RWPE1 (cell line): ENCODE measurements around the gene MYO5A.
"Not testable (repeated sequence)": the region's sequence is repeated elsewhere in the genome, so short reads cannot be mapped to it uniquely, and the experiment has no call there.

Experiments used
- CTCF ChIA-PET: fragments of 350-600 bp; sonication (Branson Sonifier 250); formaldehyde crosslinking; extraction: SDS; loops from one replicate; lab custom pipeline; 2021; lab: Yijun Ruan, JAX
- POLR2A ChIA-PET: fragments of 400-600 bp; formaldehyde crosslinking; extraction: SDS; loops from one replicate; lab custom pipeline; 2020; ENCODE audit warnings: antibody characterized with exemption; ENCODE audit not compliant: low non-redundant PET; lab: Yijun Ruan, JAX
- DNase-seq: peaks from one replicate; pipeline ENCODE4 v3.0.0; 2012; ENCODE audit warnings: low spot score
- H3K27ac ChIP-seq: fragments of 450-650 bp; 2 replicates; pipeline ENCODE4 v1.5.1; 2017
- TF ChIP-seq, protein P1 (sequence below): fragments of 450-650 bp; conservative IDR thresholded peaks from 2 replicates; pipeline ENCODE4 v1.5.1; 2017; ENCODE audit warnings: low read depth, mild to moderate bottlenecking

Gene MYO5A

DNA sequence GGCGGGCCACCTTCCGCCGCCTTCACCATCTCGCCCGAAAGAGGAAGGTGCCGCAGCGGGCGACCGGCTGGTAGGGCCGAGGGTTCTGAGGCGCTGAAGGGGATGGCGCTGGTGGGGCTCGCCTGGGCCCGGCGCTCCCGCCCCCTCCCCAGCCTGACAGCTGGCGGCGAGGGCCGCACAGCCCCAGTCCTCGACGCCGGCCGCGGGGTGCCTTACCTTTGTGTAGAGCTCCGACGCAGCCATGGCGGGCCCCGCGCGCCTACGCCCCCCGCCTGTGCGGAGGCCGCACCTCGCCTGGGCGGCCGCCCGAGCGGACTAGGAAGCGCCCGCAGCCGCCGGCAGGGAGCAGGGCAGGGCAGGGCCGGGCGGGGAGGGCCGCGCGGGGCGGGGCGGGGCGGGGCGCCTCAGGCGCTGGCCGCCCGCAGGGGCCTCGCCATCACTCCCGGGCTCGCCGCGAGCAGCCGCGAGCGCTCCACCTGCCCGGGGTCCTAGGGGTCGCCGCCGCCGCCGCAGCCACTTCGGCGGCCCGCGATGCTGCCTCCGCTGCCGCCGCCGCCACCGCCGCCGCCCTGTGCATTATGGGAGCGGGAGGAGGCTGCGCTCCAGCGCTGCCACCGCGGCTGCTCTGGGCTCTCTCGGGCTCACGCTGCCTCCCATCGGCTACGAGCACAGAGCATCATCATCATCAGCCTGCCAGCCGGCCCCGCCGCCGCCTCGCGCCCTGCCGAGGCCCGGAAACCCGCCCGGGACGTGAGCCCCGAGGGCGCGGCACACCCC is at the start of gene MYO5A:
Gene MYO5A, minus strand, starts transcription at position 317 of the 777 bp plus-strand sequence. Its CDS starts 74 bp downstream, at position 243.
- DNase-seq: peak; percentile 76
- ChIA-PET POLR2A (no interaction called here), CTCF (interaction anchor here (0.5 to 1.0 kb wide), 5 partner anchors 36 to 197 kb away, joined by 3 to 5 read pairs (median 3); no protein-coding TSS in a partner anchor)
- peak within 1 kb of the TSS; percentile 73 for H3K27ac ChIP-seq
- TF ChIP-seq, protein P1, sequence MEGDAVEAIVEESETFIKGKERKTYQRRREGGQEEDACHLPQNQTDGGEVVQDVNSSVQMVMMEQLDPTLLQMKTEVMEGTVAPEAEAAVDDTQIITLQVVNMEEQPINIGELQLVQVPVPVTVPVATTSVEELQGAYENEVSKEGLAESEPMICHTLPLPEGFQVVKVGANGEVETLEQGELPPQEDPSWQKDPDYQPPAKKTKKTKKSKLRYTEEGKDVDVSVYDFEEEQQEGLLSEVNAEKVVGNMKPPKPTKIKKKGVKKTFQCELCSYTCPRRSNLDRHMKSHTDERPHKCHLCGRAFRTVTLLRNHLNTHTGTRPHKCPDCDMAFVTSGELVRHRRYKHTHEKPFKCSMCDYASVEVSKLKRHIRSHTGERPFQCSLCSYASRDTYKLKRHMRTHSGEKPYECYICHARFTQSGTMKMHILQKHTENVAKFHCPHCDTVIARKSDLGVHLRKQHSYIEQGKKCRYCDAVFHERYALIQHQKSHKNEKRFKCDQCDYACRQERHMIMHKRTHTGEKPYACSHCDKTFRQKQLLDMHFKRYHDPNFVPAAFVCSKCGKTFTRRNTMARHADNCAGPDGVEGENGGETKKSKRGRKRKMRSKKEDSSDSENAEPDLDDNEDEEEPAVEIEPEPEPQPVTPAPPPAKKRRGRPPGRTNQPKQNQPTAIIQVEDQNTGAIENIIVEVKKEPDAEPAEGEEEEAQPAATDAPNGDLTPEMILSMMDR: peak; percentile 57

DNA sequence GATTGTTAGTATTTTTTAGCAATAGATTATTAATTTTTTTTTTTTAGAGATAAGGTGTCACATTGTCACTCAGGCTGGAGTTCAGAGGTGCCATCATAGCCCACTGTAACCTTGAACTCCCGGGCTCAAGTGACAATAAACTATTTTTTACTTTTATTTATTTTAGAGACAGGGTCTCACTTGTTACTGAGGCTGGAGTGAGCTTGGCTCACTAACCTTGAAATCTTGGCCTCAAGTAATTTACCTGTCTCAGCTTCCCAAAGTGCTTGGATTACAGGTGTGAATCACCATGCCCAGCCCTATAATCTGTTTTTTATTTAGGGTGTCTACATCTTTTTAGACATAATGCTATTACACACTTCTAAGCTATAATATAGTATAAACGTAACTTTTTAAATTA is 48.0 kb upstream of the MYO5A start:
- no peak overlapping the region for H3K27ac ChIP-seq
- no peak for DNase-seq
- ChIA-PET POLR2A (no interaction called here), CTCF (interaction anchor here (0.8 kb wide), 1 partner anchor 245 kb away, joined by 3 read pairs; no protein-coding TSS in a partner anchor)
- TF ChIP-seq, protein P1: no peak

DNA sequence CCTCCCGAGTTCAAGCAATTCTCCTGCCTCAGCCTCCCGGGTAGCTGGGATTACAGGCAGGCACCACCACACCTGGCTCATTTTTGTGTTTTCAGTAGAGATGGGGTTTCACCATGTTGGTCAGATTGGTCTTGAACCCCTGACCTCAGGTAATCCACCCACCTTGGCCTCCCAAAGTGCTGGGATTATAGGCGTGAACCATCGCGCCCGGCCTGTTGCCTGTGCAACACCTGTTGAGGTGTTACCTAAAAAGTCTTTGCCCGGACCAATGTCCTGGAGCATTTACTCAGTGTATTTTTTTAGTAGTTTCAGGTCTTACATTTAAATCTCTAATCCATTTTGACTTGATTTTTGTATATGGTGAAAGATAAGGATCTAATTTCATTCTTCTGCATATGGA is 46.9 kb upstream of the MYO5A start:
- DNase-seq, POLR2A ChIA-PET, H3K27ac ChIP-seq: not testable (repeated sequence)
- CTCF ChIA-PET: interaction anchor here (0.8 kb wide), 1 partner anchor 244 kb away, joined by 3 read pairs; no protein-coding TSS in a partner anchor

GRCh38 chr15:52575072-52575471 is 46.4 kb upstream of the MYO5A start:
- ChIA-PET CTCF (no interaction called here), POLR2A (no interaction called here)

GRCh38 chr15:52574623-52575022 is 45.9 kb upstream of the MYO5A start:
- DNase-seq, CTCF ChIA-PET, H3K27ac ChIP-seq, POLR2A ChIA-PET: not testable (repeated sequence)

More at GRCh38 chr15:52575072-52575471, 46.4 kb upstream of the MYO5A start:
- DNase-seq: no peak
- TF ChIP-seq, protein P1: no peak
- H3K27ac ChIP-seq: no peak overlapping the region

GRCh38 chr15:52568601-52569585 is 40.2 kb upstream of the MYO5A start, which contains the start of gene ARPP19:
Gene ARPP19, minus strand, starts transcription at chr15:52569030. Its CDS starts 138 bp downstream, at chr15:52568892.
- ChIA-PET POLR2A (no interaction called here), CTCF (interaction anchor here (0.7 kb wide), 1 partner anchor 34 kb away, joined by 3 read pairs; no protein-coding TSS in a partner anchor)
- TF ChIP-seq, protein P1: no peak
- peak within 1 kb of the TSS; percentile 91 for H3K27ac ChIP-seq
- peak; percentile 97 for DNase-seq
